ENCODE results near the gene PKM.

Gene PKM

DNA sequence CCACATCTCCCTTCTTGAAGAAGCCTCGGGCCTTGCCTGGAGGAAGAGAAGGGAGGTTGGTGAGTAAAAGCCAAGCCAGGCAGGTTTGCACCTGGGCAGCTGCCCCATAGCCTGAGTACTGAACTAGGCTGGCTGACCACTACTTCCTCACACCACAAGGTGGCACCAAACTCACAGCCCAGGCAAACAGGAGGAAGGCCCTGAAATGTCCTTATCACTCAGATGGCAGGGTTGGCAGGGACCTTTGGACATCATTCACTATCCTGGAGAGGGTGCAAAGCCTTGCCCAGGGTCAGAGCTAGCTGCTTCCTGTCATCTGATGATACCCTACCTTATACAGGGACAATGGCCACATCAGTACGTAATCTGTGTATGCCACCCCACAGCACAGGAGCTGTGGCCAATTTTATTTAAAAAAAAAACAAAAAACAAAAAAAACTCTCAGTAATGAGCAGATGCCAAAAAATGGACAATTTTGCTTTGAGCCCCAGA lies 31.2 kb downstream of the PKM start:
- peak; percentile 43 for DNase-seq

DNA sequence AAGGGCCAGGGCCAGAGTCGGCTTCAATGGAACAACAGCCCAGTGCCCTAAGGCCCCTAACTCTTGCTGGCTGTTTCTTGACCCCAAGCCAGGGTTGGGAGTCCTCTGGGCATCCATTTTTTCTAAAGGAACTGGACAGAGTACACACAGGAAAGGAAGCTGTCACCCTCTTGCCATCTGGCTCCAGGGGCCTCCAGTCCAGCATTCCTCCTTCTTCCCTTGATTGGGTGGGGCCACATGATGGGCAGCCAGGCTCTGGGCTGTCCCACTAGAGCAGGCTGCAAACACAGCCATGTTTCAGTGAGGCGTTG lies 31.8 kb downstream of the PKM start:
- DNase-seq = no peak

DNA sequence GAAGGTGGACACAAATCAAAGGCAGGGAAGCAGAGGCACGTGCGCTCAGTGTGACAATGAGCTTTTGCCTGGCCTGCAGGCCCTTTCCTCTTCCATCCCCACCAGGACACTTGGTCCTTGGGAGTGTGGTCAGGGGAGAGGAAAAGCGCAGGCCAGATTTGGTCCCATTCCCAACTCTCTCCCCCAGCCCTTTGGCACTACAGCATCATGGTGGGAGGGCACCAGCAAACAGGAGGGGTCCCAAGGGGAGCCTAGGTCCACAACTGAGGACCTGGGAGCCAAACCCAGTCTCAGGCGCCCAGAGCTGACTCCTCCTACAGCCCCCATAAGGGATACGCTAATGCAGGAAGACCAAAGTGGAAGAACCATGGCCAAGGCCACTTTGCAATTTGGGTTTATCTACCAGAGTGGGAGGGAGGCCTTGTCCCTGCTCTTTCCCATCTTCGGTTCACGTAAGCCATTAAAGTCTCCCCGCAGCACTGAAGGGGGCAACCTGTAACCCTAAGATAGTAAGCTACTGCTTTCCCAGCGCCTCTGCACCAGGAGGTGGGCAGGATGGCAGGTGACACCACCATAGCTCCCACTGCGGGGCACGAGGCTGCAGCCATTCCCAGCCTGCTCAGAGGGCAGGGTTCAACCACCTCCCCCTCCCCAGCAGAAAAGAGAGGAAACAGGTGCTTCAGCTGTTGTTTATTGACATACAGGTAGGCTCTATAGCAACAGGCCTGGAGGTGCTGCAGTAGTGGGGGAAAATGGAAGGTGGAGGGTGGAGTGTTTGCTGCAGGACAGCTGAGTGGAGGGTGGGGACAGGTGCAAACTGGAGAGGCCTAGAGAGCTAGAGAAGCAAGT lies 32.4 kb downstream of the PKM start:
- no peak for DNase-seq

DNA sequence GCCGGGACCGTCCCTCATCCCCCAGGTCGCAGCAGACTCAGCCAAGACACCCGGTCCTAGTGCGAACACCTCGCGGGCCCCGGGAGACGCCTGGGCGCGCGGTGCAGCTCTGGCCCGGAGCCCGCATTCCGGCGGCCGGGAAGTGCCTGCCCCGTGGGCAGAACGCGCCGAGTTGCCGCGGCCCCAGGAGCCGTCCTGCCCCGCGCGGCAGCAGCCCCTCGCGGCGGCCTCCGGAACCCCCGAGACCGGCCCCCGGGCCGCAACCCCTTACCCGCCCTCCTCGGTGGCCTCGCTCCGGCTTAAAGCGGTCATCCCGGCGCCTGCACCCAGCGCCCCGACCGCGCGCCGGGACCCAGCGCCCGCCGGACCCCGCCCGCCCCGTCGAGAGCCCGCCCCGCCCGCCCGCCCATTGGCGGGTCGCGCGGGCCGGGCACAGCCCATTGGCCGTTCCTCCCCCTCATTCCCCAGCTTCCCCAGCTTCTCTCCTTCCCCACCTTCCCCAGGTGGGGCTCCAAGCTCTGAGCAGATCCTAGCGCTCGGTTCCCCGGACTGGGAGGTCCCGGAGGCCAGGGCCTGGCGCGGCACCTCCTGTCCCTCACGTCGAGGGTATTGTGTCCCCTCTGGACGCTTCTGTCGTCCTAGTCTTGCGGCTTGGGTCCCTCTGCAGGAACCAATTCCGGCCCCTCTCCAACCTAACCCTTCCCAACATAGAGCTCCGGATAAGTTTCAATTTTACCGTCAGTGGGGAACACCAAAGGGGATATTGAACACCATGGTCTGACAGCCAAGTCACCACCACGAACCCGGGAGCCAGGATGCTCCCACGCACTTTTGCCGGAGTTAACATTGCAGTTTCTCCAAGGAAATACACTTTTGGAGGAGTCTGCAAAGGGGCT lies 33.3 kb downstream of the PKM start, which contains the start of gene GRAMD2A:
GRAMD2A (minus strand) TSS at position 328 of the 896 bp plus-strand sequence.
- DNase-seq = no peak

DNA sequence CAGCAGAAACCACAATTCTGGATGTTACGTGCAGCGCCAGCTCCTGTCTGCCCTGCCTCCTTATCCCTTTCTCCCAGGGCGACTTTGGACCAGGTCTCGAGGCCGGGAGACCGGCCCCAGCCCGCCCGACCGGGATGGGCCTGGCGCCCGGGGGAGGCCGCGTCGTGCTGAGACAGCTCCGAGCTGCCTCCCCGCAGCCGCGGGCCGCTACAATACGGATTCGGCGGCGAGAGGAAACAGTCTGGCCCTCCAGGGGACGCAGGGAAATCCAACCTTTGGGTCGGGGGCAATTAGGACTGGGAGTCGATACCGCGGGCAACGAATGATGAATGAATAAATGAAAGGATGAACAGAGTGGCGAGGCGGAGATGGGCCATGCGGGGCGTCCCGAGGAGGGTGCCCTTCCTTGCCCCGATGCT lies 33.9 kb downstream of the PKM start:
- DNase-seq = no peak

DNA sequence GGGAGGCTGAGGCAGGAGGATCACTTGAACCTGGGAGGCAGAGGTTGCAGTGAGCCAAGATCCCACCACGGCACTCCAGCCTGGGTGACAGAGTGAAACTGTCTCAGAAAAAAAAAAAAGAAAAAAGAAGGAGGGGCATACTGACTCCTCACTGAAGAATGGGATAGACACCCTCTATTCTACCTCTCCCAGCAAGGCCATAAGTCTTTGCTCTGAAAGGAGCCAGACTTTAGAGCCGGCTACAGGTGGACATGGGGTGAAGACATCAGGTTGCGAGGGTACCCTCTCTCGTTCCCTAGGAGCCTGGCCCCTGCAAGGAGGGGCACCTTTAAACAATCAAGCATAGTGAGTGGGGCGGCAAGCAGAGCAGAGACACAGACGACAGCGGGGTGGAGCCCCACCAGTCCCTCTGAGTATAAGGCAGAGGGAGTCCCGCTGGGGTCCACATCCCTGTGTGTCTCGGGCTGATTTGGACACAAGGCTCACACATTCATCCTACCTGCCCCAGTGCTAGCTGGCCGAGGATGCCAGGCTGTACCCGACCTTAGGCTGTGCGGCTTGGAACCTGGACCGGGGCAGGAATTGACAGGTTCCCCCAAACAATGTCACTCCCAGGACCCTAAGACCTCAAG lies 34.5 kb downstream of the PKM start:
- DNase-seq = no peak

DNA sequence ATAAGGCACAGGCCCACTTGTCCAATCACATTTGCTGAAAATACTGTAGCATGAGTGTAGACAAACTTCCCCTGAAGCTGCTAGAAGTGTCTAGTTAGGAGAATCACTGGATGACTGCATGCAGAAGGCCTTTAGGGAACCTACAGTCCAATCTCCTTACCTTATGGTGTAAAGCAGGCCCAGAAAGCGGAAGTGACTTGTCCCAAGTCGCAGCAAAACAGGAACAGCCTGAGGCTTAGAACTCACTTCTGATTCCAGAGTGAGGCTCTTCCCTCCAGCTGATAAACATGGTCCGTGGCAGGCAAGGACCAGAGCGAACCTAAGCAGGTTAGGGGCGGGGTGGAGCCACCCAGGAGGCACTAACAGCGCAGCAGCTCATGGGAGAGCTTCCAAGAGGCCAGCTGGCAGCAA lies 35.9 kb downstream of the PKM start:
- DNase-seq = no peak

DNA sequence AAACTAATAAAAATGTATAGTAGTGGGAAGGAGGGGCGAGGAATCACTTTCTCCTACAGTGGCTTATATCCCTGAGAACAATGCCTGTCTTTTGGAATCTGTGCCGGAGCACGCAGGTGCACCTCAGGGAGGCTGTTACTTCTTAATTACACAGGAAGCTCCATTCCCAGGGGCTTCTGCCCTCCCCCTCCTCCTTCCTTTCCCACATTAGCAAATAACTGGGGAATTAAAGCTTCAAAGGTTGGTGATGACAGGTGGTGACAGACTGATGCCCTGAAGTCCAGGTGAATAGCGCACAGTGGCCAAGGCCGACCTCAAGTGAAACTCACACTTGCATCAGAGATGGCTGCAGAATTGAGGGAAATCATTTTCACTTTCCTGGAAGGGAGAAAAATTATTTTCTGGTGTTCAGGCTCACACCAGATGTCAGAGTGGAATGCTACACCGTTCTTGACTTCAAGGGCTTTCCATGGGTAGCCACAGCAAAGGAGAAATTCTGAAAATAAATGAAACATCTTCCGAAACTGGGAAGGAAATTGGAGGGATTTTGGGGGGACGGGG lies 37.1 kb downstream of the PKM start:
- no peak for DNase-seq

DNA sequence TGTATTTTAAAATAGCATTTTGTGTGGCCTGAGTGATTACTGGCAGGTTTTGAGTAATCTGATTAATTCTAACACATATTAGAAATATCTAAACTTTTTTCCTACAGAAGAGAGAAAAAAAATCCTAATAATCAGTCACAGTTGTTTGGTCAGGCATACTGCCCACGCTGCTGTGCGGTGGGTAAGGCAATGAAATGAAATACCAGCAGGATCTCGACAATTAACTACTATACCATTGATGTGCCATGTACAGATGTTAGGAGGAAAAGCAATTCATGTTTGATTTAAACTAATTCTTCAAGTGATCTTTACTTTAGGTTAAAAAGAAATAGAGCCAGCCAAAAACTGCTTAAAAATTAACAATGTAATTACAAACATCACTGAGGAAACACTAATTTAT lies 38.6 kb downstream of the PKM start:
- no peak for DNase-seq

DNA sequence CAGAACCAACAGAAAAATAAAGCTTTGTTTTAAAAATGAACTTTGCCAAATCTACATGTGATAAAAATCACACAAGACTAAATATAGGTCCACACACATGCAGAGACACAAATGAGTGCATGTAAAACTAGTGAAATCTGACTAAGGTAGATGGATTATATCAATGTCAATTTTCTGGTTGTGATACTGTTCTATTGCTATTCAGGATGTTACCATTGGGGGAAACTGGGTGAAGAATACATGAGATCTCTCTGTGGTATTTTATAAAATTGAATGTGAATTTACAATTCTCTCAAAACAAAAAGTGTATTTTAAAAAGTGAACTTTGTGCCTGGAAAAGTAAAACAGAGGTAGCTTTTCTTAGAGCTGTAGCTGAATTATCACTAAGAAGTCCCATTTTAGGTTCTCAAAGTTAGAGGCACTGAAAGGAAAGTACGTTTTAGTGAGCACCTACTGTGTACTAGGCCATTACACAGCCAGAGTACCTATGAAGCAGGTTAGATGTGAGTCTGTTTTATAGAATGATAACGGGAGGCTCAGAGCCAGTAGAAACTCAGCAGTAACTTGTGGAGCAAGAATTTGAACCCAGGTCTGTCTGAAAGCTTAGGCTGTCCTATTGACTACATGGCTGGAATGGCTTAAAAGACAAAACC lies 41.6 kb downstream of the PKM start:
- no peak for DNase-seq

DNA sequence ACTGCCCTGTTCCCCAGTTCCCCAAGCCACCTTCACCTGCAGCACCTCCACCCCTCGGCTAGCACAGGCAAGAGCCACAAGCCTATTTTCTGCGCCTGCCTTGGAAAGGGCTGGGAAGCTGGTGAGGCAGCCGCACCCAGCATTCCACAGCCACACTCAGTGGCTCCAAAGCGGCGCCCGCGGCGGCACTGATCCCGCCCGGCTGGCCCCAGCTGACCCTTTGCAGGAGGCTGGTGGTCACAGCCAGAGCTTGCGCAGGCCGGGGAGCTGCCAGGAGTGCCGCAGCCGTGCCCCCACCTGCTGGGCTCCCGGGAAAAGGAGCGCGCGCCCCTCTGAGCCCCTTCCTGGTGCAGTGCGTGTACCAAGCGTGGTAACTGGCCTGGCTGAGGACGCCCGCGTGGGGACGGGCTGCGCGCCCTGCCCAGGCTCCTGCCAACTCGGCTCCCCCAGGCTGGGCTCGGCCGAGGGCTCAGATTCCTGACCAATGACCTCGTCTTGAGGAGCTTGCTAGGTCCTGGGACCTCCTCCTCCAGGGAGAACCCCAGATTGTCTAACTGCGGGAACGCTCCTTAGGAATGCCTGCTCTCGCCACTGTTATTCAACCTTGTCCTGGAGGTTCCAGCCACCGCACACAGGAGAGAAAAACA lies 46.7 kb downstream of the PKM start:
- no peak for DNase-seq

DNA sequence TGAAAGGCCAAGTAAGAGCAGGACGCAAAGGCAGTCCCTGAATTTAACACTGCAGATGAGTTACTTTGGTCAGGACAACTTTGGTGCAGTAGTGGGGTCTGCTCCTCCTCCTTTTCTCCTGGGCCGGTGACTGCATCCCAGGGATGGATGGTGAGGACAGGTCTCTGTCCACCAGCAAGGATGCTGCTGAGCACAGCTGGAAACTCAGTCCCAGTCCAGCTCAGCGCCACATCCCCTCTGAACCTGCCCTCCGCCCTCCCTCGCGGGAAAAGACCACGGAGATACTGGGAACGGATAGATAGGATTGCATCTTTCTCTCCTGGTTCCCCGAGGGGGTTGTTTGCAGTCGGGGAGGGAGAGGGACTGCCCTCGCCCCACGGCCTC lies 47.2 kb downstream of the PKM start:
- DNase-seq = no peak

DNA sequence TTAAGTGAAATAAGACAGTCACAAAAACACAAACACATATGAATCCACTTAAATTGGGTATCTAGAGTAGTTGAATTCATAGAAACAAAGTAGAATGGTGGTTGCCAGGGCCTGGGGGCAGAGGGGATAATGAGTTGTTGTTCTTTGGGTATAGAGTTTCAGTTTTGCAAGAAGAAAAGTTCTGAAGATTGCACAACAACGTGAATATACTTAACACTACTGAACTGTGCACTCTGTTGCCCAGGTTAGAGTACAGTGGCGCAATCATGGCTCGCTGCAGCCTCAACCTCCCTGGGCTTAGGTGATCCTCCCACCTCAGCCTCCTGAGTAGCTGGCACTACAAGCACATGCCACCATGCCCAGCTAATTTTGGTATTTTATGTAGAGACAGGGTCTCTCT lies 48.3 kb downstream of the PKM start:
- DNase-seq = no peak

DNA sequence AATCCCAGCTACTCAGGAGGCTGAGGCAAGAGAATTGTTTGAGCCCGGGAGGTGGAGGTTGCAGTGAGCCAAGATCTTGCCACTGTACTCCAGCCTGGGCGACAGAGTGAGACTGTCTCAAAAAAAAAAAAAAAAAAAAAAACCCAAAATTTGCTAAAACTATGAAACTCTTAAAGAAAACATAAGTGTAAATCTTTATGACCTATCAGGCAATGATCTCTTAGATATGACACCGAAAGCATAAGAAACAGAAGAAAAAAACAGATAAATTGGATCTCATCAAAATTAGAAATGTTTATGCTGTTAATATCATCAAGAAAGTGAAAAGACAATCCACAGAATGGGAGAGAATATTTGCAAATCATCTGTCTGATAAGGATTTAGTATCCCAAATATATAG lies 48.7 kb downstream of the PKM start:
- DNase-seq = no peak

DNA sequence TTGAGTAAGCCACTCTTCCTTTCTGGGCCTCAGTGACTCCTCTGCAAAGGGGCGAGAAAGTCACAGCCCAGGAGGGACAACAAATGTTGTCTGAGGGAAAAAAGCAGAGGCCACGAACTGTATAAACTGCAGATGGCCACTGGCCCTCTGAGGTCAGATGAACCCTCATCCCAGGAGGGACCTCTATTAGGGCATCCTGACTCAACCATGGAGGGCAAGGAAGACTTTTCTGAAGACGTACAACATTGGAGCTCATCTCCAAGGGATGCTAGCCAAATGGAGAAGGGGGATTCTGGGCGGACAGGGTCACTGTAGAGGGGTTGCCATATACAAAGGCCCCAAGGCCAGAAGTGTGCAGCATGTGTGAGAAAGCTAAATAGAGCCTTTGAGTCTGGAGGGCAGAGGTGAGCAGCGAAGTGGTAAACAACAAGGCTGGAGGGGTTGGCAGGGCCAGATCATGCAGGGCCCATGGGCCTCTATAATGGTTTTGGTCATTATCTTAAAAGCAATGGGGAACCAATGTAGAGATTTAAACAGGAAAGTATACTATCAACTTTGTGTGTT lies 50.1 kb downstream of the PKM start:
- no peak for DNase-seq

DNA sequence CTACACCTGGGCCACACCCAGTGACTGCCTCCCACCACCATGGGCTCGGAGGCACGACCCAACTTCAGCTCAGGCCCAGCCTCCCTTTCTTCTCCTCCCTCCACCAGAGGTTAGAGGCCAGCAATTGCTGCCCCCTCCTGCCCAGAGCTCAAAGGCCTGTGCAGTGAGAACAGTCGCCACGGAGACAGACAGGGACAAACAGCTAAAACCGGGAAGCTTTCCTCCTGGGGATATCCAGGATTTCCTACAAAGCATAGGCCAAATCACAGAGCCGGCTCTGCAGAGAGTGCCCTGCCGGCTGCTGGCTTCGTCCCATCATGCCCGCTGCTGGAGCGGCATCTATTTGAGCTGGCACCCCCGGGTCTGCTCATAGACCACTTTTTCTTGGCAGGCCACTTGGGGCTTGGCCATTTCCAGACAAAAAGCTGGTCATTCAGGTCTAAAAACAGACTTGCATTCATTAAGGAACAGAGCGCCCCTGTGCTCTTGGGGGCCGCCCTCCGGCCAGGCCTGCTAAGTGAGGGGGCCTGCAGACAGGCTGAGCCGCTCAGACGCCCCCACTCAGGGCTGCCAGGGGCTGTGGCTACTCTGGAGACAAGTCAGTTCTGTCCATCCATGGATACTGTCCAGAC lies 50.9 kb downstream of the PKM start:
- DNase-seq = no peak

DNA sequence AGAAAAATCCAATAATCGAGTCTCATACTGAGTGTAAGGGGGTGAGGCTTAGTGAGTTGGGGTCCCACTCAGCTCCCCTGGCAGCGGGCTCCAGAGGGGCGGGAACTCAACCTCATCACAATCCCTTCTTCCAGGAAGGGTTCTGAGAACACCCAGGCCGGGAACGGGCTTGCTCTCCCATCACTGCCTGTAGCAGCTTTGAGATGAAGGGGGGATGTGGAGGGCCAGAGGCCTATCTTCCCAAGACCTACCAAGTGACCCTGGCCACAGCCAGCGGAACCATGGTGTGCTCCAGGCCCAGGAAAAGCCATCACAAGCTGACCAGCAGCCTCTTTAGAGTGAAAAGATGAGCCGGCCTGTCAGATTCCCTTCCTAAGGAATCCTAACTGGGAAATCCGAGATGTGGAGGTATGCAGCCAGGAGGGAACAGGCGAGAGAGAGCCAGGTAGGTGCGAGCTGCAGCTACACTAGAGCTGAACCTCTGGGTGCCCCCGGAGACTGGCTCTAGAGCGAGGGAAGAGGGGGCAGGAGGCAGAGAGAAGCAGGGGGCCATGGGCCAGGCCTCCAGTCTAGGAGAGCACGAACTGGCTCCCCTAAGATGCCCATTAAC lies 51.9 kb downstream of the PKM start:
- no peak for DNase-seq

DNA sequence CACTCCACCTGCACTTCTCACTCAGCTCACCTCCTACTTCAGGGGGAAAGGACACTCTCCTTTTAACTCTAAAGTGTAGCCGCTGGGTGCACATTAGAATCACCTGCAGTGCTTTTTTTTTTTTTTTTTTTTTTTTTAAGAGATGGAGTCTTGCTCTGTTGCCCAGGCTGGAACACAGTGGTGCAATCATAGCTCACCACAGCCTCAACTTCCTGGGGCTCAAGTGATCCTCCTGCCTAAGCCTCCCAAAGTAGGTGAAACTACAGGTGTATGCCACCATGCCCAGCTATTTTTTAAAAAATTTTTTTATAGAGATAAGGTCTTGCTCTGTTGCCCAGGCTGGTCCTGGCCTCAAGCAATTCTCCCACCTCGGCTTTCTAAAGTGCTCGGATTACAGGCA lies 54.2 kb downstream of the PKM start:
- no peak for DNase-seq

DNA sequence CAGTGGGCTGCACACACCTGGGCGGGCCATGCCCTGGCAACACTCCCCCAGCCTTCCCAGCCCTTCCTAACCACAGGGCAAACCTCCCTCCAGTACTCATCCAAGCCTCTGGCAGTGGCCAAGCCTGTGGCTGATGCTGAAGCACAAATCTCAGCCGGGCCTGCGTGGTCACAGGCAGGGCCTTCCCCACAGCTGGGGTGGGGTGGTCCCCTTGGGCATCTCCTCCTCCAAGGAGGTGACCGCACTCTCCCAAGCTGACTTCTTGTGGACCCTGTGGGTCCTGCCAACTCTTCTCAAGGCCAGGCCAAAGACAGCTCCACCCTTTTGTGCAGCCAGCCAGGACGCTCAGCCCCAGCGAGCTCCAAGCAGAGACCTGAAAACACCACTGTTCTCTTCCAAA lies 54.8 kb downstream of the PKM start:
- DNase-seq = no peak

DNA sequence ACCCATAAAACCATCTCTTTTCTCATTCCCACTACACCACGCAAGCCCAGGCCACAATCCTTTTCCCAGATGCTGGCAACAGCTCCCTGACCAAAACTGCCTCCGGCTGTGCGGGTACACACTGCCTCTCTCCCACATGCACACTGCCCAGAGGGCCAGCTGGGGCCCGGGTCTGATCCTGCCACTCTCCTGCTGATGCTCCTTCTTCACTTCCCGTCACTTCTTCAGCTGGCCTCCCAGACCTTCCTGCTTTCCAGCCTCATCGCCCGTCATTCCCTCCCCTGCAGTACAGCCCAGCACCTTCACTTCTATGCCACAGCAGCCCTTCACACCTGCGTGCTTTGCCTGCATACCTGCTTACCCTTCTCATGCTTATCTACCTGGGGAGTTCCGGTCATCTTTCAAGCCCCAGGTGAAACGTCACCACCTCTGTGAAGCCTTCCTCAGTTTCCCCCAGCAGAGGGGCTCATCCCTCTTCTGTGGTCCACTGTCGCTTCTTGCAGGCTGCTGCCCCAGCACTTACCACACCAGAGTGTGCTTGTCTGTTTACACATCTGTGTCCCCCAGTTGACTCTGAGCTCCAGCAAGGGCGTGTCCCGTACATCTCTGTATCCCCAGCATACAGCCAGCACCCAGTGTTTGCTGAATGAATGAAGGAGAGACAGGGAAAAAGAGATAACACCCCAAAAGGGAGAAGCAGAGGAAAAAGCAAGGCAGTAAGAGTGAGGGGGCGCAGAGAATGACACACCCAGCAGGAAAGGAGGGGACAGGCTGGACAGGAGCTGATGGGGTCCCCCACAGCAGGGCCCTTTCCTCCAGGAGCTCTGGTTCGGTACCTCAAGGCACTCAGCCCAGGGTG lies 55.6 kb downstream of the PKM start:
- no peak for DNase-seq

Measured in NCI-H1092 treated with DMSO at 0.1 percent for 48 hours (cell line).